GM19397 (cell line): ENCODE data around the gene COL23A1.

Experiments used
- ATAC-seq: cut with Tn5 transposase; IDR thresholded peaks from one replicate; pipeline ENCODE4 v1.9.1; 2021; ENCODE audit warnings: mild to moderate bottlenecking, moderate library complexity; ENCODE audit not compliant: unreplicated experiment

COL23A1 gene

GRCh38 chr5:178350361-178351220, 239.6 kb downstream of the COL23A1 start:
- ATAC-seq, result no peak

GRCh38 chr5:178349625-178350353, 240.4 kb downstream of the COL23A1 start:
- no peak for ATAC-seq

GRCh38 chr5:178349075-178349511, 241.1 kb downstream of the COL23A1 start:
- ATAC-seq, result no peak

GRCh38 chr5:178348356-178349074, 241.7 kb downstream of the COL23A1 start:
- no peak for ATAC-seq

GRCh38 chr5:178347956-178348355, 242.2 kb downstream of the COL23A1 start:
- no peak for ATAC-seq

GRCh38 chr5:178346607-178347334, 243.4 kb downstream of the COL23A1 start:
- no peak for ATAC-seq

GRCh38 chr5:178343306-178343705, 246.9 kb downstream of the COL23A1 start:
- ATAC-seq, result no peak

- ATAC-seq, result no peak
These were observed 248.4 kb downstream of the COL23A1 start for GRCh38 chr5:178341851-178342140.

GRCh38 chr5:178341091-178341850, 248.9 kb downstream of the COL23A1 start:
- no peak for ATAC-seq

- ATAC-seq, result no peak
These were observed 249.6 kb downstream of the COL23A1 start for GRCh38 chr5:178340637-178341036.

GRCh38 chr5:178340187-178340586, 250.0 kb downstream of the COL23A1 start:
- ATAC-seq, result no peak

- ATAC-seq, result no peak
These were observed 250.9 kb downstream of the COL23A1 start for GRCh38 chr5:178339272-178339671.

GRCh38 chr5:178338750-178339144, 251.4 kb downstream of the COL23A1 start:
- no peak for ATAC-seq

- ATAC-seq, result no peak
These were observed 252.0 kb downstream of the COL23A1 start for GRCh38 chr5:178338126-178338749.

- no peak for ATAC-seq
These were observed 252.9 kb downstream of the COL23A1 start for GRCh38 chr5:178337334-178337741.

- ATAC-seq, result no peak
These were observed 253.3 kb downstream of the COL23A1 start for GRCh38 chr5:178336889-178337288.

GRCh38 chr5:178335302-178336030, 254.7 kb downstream of the COL23A1 start:
- no peak for ATAC-seq

GRCh38 chr5:178334861-178335260, 255.3 kb downstream of the COL23A1 start:
- no peak for ATAC-seq
